22Rv1 (cell line): ENCODE measurements around the gene TUT1.

Experiments
- H3K27ac ChIP-seq: fragments of 450-650 bp; 2 replicates; pipeline ENCODE4 v1.5.1; 2017
- ZFX ChIP-seq: fragments of 450-650 bp; IDR thresholded peaks from 2 replicates; pipeline ENCODE4 v1.6.1; 2017; ENCODE audit warnings: antibody characterized with exemption, borderline replicate concordance
- TF ChIP-seq, protein P1 (sequence below): fragments of 450-650 bp; IDR thresholded peaks from 2 replicates; pipeline ENCODE4 v1.5.1; 2017; ENCODE audit warnings: mild to moderate bottlenecking

The TUT1 gene

GRCh38 chr11:62538470-62539237 is 52.7 kb downstream of the TUT1 start:
- H3K27ac ChIP-seq, result 0 out of 2 replicates have a peak overlapping the region, but pooled peaks have one; percentile 10
- TF ChIP-seq ZFX, result no peak
- TF ChIP-seq, protein P1, sequence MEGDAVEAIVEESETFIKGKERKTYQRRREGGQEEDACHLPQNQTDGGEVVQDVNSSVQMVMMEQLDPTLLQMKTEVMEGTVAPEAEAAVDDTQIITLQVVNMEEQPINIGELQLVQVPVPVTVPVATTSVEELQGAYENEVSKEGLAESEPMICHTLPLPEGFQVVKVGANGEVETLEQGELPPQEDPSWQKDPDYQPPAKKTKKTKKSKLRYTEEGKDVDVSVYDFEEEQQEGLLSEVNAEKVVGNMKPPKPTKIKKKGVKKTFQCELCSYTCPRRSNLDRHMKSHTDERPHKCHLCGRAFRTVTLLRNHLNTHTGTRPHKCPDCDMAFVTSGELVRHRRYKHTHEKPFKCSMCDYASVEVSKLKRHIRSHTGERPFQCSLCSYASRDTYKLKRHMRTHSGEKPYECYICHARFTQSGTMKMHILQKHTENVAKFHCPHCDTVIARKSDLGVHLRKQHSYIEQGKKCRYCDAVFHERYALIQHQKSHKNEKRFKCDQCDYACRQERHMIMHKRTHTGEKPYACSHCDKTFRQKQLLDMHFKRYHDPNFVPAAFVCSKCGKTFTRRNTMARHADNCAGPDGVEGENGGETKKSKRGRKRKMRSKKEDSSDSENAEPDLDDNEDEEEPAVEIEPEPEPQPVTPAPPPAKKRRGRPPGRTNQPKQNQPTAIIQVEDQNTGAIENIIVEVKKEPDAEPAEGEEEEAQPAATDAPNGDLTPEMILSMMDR, result no peak

DNA sequence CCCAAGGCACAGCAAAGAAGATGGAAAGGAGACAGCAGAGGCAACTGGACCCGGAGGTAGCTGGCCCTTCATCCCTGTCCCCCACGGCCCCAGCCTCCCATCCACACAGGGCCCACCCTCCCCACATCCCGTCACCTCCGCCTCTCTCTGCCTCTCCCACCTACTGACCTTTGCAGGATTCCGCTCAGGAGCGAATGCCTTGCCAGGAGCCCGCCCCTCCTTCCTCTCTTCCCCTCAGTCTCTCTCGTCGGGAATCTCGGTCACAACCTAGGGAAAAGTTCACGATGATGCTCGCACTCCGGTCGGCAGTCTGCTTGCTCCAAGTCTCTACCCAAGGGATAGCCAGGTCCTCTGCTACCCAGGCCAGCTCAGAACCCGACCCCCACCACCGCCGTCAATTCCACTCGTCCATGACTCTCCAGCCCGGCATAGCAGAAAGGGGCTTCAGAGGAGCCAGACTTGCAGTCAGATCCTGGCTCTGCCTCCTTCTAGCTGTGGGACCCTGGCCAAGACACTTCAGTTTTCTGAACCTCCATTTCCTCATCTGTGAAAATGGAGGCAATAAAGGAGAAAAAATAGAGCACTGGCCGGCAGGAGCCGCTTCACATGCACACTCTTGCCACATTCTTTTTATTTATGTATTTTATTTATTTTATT is 54.9 kb downstream of the TUT1 start:
- TF ChIP-seq, protein P1, result no peak
- TF ChIP-seq ZFX, result no peak
- H3K27ac ChIP-seq, result no peak overlapping the region

DNA sequence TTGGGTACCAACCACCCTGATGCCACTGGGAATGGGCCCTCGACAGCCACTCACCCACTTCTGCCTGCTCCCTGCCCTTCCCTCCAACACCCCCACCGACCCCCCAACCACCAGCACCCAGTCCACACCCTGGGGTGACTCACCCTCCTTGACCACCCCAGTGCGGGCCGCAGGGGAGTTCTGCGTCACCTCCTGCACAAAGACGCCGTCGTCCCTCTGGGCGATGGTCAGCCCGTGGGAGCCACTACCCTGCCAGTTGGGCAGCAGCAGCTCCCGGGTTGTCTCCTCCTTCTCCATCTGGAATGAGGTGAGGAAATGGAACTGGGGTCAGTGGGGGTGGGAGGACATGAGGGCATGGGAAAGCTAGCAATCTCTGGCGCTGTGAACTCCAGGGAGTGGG is 55.5 kb downstream of the TUT1 start:
- TF ChIP-seq, protein P1, result no peak
- no peak for TF ChIP-seq ZFX
- H3K27ac ChIP-seq, result no peak overlapping the region

- H3K27ac ChIP-seq, result no peak overlapping the region
- TF ChIP-seq, protein P1, result no peak
These were observed 56.4 kb downstream of the TUT1 start for GRCh38 chr11:62534779-62535545.

DNA sequence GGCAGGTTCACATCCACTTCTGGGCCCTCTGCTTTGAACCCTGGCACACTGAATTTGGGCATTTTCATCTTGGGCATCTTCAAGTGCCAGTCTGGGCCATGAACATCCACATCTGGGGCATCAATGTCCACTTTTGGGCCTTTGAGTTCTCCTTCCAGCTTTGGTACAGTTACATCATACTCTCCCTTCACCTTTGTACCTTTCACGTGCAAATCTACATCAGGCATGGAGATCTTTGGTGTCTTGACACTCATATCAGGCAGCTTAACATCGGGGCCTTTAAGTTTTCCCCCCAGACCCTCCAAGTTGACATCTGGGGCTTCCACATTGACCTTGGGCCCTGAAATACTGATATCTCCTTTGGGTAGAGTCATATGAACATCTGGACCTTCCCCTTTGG is 59.2 kb downstream of the TUT1 start:
- TF ChIP-seq, protein P1, result no peak
- TF ChIP-seq ZFX, result no peak
- no peak overlapping the region for H3K27ac ChIP-seq
